ENCODE measurements around the gene SYNE3. TPM values are rescaled to one million over a fixed set of nuclear protein-coding genes. Genes with fewer than 3 reads are reported as not detected.

SYNE3 gene
- total and polyA plus RNA-seq, 9 of the 15 experiments (the other 6 are each of a cell fraction or from before 2014, with no cell fraction given): 0.04 to 3.1 (median 0.55) TPM

DNA sequence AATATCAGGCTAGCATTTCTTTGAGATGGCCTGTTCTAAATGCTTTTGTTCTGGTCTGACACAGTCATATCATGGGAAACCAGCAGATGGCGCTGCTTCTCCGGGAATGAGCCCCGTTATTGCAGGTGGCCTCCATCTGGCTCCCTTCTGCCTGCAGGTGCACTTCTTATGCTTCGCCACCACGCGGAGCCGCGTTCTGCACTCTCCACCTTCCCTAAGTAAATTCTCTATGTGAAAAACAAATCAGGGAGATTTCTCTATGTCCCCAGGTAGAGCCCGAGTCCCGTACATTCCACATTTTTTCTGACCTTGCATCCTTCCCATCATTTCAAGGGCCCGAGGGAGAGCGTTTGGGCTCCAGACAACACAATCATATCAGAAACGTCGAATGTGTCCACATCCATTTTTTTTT lies 44.6 kb upstream of the SYNE3 start (continued):
- TF ChIP-seq RAD21 (CRISPR knock-in tag; conservative IDR thresholded peaks at IDR 0.05 in 1 of 2, IDR thresholded peaks at IDR 0.05 in 1 of 2): peak; percentile 81 to 94
- TF ChIP-seq NBN (IDR thresholded peaks at IDR 0.05; ENCODE audit: low read depth): no peak
- TF ChIP-seq ZEB2 (IDR thresholded peaks at IDR 0.05): peak; percentile 58; the same call in 1 of the 2 replicates
- TF ChIP-seq, protein P1, sequence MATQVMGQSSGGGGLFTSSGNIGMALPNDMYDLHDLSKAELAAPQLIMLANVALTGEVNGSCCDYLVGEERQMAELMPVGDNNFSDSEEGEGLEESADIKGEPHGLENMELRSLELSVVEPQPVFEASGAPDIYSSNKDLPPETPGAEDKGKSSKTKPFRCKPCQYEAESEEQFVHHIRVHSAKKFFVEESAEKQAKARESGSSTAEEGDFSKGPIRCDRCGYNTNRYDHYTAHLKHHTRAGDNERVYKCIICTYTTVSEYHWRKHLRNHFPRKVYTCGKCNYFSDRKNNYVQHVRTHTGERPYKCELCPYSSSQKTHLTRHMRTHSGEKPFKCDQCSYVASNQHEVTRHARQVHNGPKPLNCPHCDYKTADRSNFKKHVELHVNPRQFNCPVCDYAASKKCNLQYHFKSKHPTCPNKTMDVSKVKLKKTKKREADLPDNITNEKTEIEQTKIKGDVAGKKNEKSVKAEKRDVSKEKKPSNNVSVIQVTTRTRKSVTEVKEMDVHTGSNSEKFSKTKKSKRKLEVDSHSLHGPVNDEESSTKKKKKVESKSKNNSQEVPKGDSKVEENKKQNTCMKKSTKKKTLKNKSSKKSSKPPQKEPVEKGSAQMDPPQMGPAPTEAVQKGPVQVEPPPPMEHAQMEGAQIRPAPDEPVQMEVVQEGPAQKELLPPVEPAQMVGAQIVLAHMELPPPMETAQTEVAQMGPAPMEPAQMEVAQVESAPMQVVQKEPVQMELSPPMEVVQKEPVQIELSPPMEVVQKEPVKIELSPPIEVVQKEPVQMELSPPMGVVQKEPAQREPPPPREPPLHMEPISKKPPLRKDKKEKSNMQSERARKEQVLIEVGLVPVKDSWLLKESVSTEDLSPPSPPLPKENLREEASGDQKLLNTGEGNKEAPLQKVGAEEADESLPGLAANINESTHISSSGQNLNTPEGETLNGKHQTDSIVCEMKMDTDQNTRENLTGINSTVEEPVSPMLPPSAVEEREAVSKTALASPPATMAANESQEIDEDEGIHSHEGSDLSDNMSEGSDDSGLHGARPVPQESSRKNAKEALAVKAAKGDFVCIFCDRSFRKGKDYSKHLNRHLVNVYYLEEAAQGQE (IDR thresholded peaks at IDR 0.05; ENCODE audit: borderline replicate concordance): peak; percentile 82
- TF ChIP-seq, protein P1 (CRISPR knock-in tag; IDR thresholded peaks at IDR 0.05; ENCODE audit: low read depth): no peak
- 0 out of 2 replicates have a peak, but pooled peaks have one; percentile 18 for TF ChIP-seq XRCC5 (IDR thresholded peaks at IDR 0.05; ENCODE audit: low read depth, low read length)
- no peak for TF ChIP-seq ZNF780A (CRISPR knock-in tag; IDR thresholded peaks at IDR 0.05)
- no peak for TF ChIP-seq GTF2A2 (tag; IDR thresholded peaks at IDR 0.05)
- TF ChIP-seq, protein P2, sequence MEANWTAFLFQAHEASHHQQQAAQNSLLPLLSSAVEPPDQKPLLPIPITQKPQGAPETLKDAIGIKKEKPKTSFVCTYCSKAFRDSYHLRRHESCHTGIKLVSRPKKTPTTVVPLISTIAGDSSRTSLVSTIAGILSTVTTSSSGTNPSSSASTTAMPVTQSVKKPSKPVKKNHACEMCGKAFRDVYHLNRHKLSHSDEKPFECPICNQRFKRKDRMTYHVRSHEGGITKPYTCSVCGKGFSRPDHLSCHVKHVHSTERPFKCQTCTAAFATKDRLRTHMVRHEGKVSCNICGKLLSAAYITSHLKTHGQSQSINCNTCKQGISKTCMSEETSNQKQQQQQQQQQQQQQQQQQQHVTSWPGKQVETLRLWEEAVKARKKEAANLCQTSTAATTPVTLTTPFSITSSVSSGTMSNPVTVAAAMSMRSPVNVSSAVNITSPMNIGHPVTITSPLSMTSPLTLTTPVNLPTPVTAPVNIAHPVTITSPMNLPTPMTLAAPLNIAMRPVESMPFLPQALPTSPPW (CRISPR knock-in tag; IDR thresholded peaks at IDR 0.05): peak; percentile 27; the same call in 1 of the 2 replicates
- TF ChIP-seq, protein P3, sequence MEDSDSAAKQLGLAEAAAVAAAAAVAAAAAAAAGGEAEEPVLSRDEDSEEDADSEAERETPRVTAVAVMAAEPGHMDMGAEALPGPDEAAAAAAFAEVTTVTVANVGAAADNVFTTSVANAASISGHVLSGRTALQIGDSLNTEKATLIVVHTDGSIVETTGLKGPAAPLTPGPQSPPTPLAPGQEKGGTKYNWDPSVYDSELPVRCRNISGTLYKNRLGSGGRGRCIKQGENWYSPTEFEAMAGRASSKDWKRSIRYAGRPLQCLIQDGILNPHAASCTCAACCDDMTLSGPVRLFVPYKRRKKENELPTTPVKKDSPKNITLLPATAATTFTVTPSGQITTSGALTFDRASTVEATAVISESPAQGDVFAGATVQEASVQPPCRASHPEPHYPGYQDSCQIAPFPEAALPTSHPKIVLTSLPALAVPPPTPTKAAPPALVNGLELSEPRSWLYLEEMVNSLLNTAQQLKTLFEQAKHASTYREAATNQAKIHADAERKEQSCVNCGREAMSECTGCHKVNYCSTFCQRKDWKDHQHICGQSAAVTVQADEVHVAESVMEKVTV (CRISPR knock-in tag; IDR thresholded peaks at IDR 0.05): peak; percentile 68; the same call in 1 of the 2 replicates
- TF ChIP-seq TAF9B (IDR thresholded peaks at IDR 0.05; ENCODE audit: partially characterized antibody): no peak
- TF ChIP-seq ARID2 (IDR thresholded peaks at IDR 0.05): peak; percentile 56; the same call in 1 of the 2 replicates
- no peak for TF ChIP-seq CREBBP (IDR thresholded peaks at IDR 0.05; ENCODE audit: low read depth, low read length)
- TF ChIP-seq JUND (IDR thresholded peaks at IDR 0.05; ENCODE audit: borderline replicate concordance, low read depth, low read length): peak; percentile 43; the same call in 1 of the 2 replicates
- TF ChIP-seq JUND (tag; IDR thresholded peaks at IDR 0.05; ENCODE audit: borderline replicate concordance, low read depth, low read length): no peak
- 0 out of 2 replicates have a peak, but pooled peaks have one; percentile 25 for TF ChIP-seq ZNF24 (IDR thresholded peaks at IDR 0.05)
